ENCODE measurements around the gene LAPTM5.

DNA sequence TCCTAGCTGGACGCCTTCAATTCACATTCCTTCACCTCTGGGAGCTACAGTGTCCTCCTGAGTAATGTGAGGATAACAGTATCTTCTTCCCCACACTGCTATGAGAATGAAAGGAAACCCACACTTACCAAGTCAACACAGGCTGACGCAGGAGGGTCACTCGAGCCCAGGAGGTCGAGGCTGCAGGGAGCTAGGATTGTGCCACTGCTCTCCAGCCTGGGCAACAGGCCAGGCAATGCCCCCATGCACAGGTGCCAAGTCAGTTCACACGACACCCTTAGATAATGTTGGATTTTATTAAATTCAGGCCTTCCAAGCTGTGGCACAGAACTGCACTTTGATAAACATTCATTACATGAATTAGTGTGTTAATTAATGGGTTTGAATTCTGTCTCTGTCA is 66.1 kb downstream of the LAPTM5 start:
- TF ChIP-seq, protein P1, sequence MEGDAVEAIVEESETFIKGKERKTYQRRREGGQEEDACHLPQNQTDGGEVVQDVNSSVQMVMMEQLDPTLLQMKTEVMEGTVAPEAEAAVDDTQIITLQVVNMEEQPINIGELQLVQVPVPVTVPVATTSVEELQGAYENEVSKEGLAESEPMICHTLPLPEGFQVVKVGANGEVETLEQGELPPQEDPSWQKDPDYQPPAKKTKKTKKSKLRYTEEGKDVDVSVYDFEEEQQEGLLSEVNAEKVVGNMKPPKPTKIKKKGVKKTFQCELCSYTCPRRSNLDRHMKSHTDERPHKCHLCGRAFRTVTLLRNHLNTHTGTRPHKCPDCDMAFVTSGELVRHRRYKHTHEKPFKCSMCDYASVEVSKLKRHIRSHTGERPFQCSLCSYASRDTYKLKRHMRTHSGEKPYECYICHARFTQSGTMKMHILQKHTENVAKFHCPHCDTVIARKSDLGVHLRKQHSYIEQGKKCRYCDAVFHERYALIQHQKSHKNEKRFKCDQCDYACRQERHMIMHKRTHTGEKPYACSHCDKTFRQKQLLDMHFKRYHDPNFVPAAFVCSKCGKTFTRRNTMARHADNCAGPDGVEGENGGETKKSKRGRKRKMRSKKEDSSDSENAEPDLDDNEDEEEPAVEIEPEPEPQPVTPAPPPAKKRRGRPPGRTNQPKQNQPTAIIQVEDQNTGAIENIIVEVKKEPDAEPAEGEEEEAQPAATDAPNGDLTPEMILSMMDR (IDR thresholded peaks at IDR 0.05; ENCODE audit: low read length): no peak
- TF ChIP-seq EZH2 (optimal IDR thresholded peaks at IDR 0.05; ENCODE audit: low read depth, low read length) (no peak), EZH2phosphoT487 (IDR thresholded peaks at IDR 0.05; ENCODE audit: low read length) (no peak)

Data from MM.1S (cell line).